ENCODE data around the gene MDP1. TPM values are rescaled to one million over a fixed set of nuclear protein-coding genes. Genes with fewer than 3 reads are reported as not detected.
A peak's percentile ranks its signal among the peaks of the same experiment; 100 is the strongest.

The MDP1 gene
- total RNA-seq, 1 donor from 2014 or later = 23.2 TPM

GRCh38 chr14:24189059-24189375 is 26.8 kb downstream of the MDP1 start:
- Mint-ChIP-seq H3K9me3 (ENCODE audit: low read depth) (no peaks in the 10 kb centered on the region), H3K27ac (ENCODE audit: unreplicated experiment) (peak overlapping the region; percentile 91), H3K4me3 (ENCODE audit: unreplicated experiment) (peak overlapping the region; percentile 84), H3K36me3 (ENCODE audit: low read depth) (peaks cover 13% of the 10 kb centered on the region), H3K4me1 (ENCODE audit: low read depth) (peaks cover 27% of the 10 kb centered on the region), H3K27me3 (ENCODE audit: low read depth) (no peaks in the 10 kb centered on the region)
- no peak for TF ChIP-seq CTCF (IDR thresholded peaks at IDR 0.05)
- DNase-seq (ENCODE audit: low spot score) = no peak

- DNase-seq (ENCODE audit: low spot score) = no peak
- Mint-ChIP-seq H3K27me3 (ENCODE audit: low read depth) (no peaks in the 10 kb centered on the region), H3K4me1 (ENCODE audit: low read depth) (peaks cover 25% of the 10 kb centered on the region), H3K27ac (ENCODE audit: unreplicated experiment) (peak within 1 kb of the TSS; percentile 91), H3K36me3 (ENCODE audit: low read depth) (peaks cover 13% of the 10 kb centered on the region), H3K4me3 (ENCODE audit: unreplicated experiment) (peak within 1 kb of the TSS; percentile 84), H3K9me3 (ENCODE audit: low read depth) (no peaks in the 10 kb centered on the region)
- TF ChIP-seq CTCF (IDR thresholded peaks at IDR 0.05) = no peak
These were observed 27.4 kb downstream of the MDP1 start, which contains the start of gene IPO4 for GRCh38 chr14:24188251-24189058. Gene IPO4 (minus strand): TSS chr14:24188816. CDS start chr14:24188787, 29 bp downstream.

GRCh38 chr14:24187539-24187915 is 28.3 kb downstream of the MDP1 start:
- H3K36me3 Mint-ChIP-seq (ENCODE audit: low read depth) = peaks cover 11% of the 10 kb centered on the region
- H3K9me3 Mint-ChIP-seq (ENCODE audit: low read depth) = no peaks in the 10 kb centered on the region
- no peak for TF ChIP-seq CTCF (IDR thresholded peaks at IDR 0.05)
- H3K27me3 Mint-ChIP-seq (ENCODE audit: low read depth) = no peaks in the 10 kb centered on the region
- DNase-seq (ENCODE audit: low spot score) = no peak
- peak overlapping the region; percentile 84 for H3K4me3 Mint-ChIP-seq (ENCODE audit: unreplicated experiment)
- H3K4me1 Mint-ChIP-seq (ENCODE audit: low read depth) = peaks cover 22% of the 10 kb centered on the region
- no peak overlapping the region for H3K27ac Mint-ChIP-seq (ENCODE audit: unreplicated experiment)

- H3K4me1 Mint-ChIP-seq (ENCODE audit: low read depth) = peaks cover 20% of the 10 kb centered on the region
- no peak overlapping the region for H3K27ac Mint-ChIP-seq (ENCODE audit: unreplicated experiment)
- H3K4me3 Mint-ChIP-seq (ENCODE audit: unreplicated experiment) = peak overlapping the region; percentile 84
- TF ChIP-seq CTCF (IDR thresholded peaks at IDR 0.05) = no peak
- H3K36me3 Mint-ChIP-seq (ENCODE audit: low read depth) = peaks cover 12% of the 10 kb centered on the region
- DNase-seq (ENCODE audit: low spot score) = no peak
- H3K9me3 Mint-ChIP-seq (ENCODE audit: low read depth) = no peaks in the 10 kb centered on the region
- no peaks in the 10 kb centered on the region for H3K27me3 Mint-ChIP-seq (ENCODE audit: low read depth)
These were observed 28.9 kb downstream of the MDP1 start for GRCh38 chr14:24186831-24187538.

- Mint-ChIP-seq H3K36me3 (ENCODE audit: low read depth) (peaks cover 13% of the 10 kb centered on the region), H3K9me3 (ENCODE audit: low read depth) (no peaks in the 10 kb centered on the region), H3K27ac (ENCODE audit: unreplicated experiment) (no peak overlapping the region), H3K4me3 (ENCODE audit: unreplicated experiment) (no peak overlapping the region), H3K27me3 (ENCODE audit: low read depth) (no peaks in the 10 kb centered on the region), H3K4me1 (ENCODE audit: low read depth) (peaks cover 20% of the 10 kb centered on the region)
- DNase-seq (ENCODE audit: low spot score) = no peak
- no peak for TF ChIP-seq CTCF (IDR thresholded peaks at IDR 0.05)
These were observed 30.1 kb downstream of the MDP1 start for GRCh38 chr14:24185741-24186140.

Data from chondrocyte (in vitro differentiated cells).